GM21528 (cell line): ENCODE results near the gene RAB1A.
A peak's percentile ranks its signal among the peaks of the same experiment; 100 is the strongest.
"Not testable (repeated sequence)": the region's sequence is repeated elsewhere in the genome, so short reads cannot be mapped to it uniquely, and the experiment has no call there.

Source experiments
- ATAC-seq: cut with Tn5 transposase; IDR thresholded peaks from one replicate; pipeline ENCODE4 v1.9.1; 2021; ENCODE audit warnings: mild to moderate bottlenecking, moderate library complexity; ENCODE audit not compliant: unreplicated experiment, low FRiP score

RAB1A gene

DNA sequence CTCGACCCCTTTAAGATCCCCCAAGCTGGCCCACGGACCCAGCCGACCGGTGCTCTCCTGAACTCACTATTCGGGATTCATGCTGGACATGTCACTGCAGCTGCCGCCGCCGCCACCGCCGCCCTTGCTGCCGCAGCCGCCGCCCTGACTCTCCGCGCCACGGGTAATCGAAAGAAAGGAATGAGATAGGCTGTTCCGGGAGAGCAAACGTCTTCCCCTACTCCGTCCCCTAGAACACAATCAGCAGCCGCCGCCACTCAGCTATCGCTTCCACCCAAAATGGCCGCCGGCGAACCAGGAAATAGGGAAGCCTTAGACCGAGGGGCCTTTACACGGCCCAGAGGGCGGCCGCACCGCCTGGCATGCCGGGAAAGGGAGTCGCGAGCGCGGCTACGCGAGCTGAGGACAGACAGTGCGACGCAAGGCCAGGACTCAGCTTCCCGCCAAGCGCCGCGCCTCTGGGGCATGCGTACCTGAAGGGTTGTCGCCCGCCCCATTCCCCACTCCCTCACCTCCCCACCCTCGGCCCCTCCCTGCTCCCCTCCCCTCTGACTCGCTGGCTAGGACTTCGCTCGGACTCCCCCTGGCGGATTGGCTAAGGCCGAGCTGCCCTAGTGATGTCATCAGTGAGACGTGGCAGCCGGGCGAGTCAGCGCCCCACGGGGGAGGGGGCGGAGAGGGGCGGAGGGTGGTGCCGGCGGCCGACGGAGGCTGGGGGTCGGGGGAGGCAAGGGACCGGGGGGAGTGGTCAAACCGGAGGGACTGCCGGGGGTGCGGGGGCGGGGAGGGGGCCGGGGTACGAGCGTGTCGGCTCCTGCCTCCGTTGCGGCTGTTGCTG lies at the start of gene RAB1A:
Gene RAB1A (minus strand): TSS at position 281 of the 838 bp plus-strand sequence. CDS start 191 bp downstream, at position 90.
- ATAC-seq, result peak; percentile 97

DNA sequence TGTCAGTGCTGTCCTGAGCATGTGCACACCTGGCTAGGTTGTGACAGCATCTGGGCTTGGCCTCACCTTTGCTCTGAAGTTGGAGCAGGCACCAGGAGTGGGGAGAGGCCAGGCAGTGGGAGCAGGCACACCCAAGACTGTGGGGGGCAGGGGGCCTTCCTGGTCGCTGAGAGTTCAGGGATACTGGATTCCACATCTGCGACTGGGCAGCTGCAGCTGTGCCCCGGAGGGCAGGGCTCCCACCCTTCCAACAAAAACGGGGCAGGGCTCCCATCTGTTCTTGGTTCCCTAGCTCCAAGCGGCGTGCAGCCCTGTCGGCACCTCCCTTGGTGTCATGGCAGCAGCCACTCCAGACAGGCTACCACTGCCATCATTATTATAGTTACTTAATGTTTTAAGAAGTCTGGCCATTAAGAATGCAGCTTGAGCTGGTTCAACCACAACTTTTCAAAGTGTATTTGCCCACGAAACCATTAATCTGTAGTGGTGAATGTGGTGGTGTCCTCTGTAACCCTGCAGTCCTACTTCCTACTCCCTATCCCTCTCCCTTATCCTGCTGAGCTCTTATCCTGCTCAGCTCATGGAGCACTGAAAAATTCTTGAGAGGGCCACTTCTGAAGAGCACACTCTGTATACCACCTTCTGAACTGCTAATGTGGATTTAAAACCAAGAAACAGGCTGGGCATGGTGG lies 48.0 kb upstream of the RAB1A start:
- no peak for ATAC-seq

DNA sequence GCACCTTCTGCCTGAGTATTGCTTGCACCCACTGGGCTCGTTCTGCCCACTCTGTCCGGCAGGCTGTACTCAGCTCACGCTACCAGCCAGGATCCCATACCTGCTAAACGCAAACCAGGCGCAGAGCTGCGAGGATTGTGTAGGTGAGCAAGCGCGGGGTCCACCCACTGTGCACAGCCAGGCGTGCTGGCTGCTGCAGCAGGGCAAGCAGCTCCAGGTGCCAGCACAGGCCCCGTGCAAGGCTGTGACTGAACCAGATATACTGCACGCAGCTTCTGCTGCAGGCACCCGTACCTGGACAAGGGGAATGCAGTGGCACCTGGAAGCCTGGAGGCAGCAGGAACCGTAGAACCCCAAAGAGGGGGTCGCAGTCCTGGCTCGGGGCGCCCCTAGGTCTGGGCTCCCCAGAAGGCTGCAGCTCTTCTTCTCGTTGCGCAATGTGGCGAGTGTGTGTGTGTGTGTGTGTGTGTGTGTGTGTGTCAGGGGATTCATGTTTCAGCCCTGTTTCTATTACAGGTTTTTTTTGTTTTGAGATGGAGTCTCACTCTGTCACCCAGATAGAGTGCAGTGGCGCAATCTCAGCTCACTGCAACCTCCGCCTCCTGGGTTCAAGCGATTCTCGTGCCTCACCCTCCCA lies 46.1 kb upstream of the RAB1A start:
- ATAC-seq, result no peak

DNA sequence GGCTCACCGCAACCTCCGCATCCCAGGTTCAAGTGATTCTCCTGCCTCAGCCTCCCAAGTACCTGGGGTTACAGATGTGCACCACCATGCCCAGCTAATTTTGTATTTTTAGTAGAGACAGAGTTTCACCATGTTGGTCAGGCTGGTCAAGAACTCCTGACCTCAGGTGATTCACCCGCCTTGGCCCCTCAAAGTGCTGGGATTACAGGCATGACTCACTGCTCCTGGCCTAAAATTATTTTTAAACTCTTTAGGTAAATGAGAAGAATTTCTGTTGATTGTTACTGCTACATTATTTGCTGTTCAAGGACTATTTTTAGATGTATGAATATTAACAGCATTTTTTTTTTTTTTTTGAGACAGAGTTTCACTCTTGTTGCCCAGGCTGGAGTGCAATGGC lies 44.1 kb upstream of the RAB1A start:
- ATAC-seq, result not testable (repeated sequence)

DNA sequence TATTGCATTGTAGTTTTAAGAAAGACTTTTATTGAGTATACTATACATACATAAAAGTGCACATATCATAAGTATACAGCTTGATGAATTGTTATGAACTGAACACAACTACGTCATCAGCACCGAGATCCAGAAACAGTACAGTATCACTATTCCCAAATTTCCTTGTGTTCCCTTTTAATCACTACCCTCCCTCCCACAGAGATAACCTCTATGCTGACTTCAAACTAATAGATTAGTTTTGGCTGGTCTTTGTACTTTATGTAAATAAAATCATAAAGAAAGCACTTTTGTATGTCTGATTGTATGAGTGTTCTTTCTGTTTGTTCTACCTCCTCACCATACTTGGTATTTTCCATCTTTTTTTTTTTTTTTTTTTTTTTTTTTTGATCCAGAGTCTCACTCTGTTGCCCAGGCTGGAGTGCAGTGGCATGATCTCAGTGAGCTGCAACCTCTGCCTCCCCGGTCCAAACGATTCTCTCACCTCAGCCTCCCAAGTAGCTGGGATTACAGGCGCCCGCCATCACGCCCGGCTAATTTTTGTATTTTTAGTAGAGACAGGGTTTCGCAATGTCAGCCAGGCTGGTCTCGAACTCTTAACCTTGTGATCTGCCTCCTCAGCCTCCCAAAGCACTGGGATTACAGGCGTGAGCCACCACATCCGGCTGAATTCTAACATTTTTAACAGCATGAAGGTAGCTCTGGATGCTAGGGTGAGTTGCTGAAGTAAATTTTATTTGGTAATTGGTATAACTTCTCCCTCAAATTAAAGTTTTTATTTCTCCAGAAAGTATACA lies 43.3 kb upstream of the RAB1A start:
- ATAC-seq, result no peak

DNA sequence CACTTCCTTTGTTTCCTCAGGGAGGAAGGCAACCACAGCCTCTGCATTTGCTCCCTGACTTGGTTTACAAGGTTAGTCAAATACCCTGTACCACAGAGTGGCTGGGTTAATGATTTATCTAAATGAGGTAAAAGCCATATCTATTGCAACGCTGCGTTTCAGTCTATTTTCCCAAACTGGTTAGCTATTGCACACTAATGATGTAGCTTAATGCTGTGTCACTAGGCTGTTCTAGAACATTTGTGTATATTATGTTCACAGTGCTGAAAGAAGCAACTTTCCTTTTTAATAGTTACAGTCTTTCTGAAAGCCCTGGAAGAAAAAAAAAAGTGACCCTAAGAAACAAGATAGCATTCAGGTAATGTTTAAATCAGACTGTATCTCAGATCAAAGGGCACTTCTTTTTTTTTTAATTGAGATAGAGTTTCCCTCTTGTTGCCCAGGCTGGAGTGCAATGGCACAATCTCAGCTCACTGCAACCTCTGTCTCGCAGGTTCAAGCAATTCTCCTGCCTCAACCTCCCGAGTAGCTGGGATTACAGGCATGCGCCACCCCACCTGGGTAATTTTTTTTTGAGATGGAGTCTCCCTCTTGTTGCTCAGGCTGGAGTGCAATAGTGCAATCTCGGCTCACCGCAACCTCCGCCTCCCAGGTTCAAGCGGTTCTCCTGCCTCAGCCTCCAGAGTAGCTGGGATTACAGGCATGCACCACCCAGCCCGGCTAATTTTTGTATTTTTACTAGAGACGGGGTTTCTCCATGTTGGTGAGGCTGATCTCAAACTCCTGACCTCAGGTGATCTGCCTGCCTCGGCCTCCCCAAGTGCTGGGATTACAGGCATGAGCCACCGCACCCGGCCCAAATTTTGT lies 40.9 kb upstream of the RAB1A start:
- not testable (repeated sequence) for ATAC-seq

DNA sequence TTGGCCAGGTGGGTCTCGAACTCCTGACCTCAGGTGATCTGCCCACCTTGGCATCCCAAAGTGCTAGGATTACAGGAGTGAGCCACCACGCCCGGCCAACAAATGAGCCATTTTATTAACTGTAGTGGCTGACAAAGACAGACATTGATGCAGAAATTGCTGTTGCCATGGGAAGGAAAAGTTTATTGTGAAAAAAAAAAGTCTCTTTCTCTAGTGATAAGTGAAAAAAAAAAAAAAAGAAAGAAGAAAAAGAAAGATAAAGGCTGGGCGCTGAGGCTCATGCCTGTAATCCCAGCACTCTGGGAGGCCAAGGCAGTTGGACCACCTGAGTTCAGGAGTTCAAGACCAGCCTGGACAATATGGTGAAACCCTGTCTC lies 39.8 kb upstream of the RAB1A start:
- ATAC-seq, result no peak

DNA sequence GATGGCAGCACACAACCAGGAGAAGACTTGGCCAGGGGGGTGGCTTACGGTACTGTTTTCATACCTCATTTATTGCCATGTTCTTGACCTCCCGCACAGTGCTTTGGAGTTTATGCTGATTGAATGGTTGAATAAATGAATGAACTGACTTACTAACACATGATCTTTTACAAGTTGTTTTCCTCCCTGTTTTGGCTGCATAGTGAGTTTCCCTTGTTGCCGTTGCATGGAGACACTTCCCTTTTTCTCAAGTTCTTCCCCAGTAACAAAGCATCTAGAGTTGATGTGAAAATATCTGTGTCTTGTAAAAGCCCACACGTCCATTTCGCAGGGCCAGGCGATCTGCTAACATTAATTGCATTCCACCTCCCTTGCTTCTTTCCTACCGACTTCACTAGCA lies 35.7 kb upstream of the RAB1A start:
- no peak for ATAC-seq

DNA sequence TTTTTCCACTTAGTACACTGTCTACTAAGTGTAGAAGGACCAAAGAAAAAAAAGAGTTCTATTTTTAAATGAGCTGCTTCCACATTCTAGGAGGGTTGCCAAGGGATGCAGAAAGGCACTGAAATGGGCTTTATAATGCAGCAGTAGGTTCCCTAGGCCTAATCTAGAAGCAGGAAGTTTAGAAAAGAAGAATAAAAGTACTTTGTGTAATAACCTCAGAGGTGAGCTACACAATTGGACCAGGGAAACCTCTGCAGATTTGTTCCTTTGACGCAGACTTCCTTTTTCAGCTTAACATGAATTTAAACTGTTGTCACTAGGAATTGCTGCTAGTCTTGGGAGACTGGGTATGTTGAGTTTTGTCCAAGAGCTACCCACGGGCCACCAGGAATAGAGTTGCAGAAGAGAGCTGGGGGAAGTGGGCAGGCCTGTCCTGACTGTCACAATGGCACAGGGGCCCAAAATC lies 34.6 kb upstream of the RAB1A start:
- ATAC-seq, result no peak

DNA sequence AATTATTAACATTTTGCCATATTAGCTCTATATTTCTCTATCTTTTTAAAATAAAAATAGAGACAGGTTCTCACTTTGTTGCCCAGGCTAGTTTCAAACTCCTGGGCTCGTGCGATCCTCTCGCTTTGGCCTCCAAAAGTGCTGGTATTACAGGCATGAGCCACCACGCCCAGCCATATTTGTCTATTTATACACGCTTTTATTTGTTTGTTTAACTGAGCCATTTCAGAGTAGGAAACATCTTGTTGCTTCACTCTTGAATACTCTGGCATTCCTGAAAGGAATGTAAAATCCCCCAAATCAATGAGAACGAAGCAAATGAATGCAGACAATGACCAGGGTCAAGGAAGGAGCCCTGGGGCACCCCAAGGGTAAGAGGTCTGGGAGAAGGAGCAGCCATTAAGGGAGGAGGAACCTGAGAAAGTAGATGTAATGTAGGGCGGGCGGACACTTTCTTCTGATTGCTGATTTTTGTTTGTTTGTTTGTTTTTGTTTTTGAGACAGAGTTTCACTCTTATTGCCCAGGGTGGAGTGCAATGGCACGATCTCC lies 31.7 kb upstream of the RAB1A start:
- no peak for ATAC-seq

DNA sequence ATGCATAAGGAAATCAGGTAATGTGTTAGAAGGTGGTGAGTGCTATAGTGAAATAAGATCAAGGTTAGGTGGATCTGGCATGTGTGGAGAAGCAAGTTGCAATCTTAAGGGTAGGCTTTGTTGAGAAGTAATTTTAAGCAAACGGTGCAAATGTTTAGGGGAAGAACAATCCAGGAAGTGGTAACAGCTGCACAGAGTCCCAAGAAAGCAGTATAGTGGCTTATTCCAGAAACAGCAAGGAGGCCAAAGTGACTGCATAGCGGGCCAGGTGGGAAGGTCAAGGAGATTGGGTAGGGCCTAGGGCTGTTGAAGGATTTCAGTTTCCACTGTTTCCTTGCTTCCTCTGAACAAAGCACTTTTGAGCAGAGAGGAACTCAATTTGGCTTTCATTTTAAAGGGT lies 30.0 kb upstream of the RAB1A start:
- no peak for ATAC-seq

DNA sequence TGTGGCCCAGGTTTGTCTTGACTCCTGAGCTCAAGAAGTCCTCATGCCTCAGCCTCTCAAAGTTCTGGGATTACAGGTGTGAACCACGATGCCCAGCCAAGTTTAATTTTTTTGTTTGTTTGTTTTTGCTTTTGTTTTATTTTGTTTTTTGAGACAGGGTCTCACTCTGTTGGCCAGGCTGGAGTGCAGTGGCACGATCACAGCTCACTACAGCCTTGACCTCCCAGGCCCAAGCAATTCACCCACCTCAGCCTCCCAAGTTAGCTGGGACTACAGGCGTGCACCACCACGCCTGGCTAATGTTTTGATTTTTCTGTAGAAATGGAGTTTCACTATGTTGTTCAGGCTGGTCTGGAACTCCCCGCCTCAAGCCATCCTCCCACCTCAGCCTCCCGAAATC lies 29.4 kb upstream of the RAB1A start:
- ATAC-seq, result no peak

DNA sequence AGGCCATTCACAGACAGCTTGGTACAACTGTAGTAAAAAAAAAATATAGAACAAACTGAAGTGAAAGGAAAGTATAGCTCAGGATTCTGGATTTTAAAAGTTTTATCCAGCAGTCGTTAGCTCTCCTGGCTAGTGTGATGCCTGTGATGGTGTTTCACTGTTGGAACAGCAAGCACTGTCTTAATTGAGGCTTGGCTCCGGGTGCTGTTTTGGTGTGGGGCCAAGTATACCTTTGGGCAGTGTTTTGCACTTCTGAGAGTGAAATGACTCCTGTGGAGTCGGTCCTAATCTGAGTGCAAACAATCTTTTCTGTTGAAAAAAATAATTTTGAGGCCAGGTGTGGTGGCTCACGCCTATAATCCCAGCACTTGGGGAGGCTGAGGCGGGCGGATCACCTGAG lies 28.7 kb upstream of the RAB1A start:
- no peak for ATAC-seq

DNA sequence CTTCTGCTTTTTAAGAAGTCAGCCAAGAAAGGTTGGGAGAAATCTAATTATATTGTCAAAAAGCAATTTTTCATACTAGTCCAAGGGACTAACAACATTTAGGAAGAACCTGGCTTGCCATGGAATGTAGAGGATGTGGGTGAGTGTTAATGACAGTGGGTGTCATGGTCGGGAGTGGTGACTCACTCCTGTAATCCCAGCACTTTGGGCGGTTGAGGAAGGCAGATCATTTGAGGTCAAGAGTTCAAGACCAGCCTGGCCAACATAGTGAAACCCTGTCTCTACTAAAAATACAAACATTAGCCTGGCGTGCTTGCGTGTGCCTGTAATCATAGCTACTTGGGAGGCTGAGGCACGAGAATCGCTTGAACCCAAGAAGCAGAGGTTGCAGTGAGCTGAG lies 27.9 kb upstream of the RAB1A start:
- ATAC-seq, result not testable (repeated sequence)

DNA sequence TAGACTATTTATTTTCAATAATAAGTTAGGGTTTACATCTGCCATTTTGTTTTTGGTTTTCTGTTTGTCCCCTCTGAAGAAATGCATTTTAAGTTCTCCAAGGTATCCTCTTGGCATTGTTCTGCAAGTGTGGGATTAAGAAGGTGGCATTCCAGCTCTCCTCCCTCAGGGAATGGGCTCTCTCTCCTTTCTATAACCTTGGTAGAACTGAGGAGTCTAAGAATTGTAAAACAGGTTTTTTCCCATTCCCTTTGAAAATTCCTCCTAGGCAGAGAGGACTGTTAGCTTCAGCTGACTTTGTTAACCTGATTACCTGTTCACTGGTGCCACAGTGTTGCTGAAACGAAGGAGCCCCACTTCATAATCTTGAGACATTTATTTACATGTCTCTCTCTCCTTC lies 26.1 kb upstream of the RAB1A start:
- ATAC-seq, result no peak

DNA sequence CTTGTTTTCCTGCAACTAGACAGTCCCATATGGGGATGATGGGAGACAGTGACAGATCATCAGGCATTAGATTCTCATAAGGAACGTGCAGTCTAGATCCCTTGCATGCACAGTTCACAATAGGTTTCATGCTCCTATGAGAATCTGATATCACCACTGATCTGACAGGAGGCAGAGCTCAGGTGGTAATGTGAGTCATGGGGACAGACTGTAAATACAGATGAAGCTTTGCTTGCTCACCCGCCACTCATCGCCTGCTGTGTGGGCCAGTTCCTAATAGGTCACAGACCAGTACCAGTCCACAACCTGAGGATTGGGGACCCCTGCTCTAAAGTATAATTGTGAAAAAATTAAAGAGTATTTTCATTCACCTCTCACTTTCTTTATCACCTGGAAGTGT lies 23.6 kb upstream of the RAB1A start:
- ATAC-seq, result no peak

DNA sequence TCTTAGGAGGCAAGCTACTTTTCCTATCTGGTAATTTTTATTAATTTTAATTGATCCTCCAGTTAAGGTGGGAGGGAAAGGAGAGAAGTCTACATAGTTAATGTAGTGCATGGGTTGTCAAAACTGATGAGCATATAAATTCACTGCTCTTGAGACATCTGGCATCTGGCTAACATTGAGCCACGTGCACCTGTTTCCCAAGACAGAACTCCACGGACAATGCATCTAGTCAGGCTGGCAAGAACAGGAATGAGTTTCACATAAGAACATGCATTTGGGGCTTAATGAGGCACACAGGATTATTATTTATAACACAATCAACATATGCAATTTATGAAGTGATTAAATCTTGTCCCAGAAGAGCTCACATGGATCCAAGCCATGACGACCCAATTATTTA lies 16.2 kb upstream of the RAB1A start:
- ATAC-seq, result no peak

DNA sequence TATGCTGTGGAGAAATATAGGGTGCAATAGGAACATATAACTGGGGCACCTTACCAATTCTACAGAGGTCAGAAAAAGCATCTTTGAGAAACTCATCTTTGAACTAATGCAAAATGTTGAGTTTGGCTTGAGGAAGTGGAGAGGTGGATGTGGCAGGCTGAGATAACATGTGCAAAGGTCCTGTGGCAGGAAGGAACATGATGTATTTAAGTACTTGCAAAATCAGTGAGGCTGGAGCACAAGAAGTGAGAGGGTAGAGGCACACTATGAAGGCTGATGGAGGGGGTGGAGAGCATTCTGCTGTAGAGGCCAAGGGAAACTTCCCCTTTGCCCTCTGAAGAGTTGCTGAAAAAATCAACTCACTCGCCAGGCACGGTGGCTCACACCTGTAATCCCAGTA lies 14.7 kb upstream of the RAB1A start:
- ATAC-seq, result no peak

DNA sequence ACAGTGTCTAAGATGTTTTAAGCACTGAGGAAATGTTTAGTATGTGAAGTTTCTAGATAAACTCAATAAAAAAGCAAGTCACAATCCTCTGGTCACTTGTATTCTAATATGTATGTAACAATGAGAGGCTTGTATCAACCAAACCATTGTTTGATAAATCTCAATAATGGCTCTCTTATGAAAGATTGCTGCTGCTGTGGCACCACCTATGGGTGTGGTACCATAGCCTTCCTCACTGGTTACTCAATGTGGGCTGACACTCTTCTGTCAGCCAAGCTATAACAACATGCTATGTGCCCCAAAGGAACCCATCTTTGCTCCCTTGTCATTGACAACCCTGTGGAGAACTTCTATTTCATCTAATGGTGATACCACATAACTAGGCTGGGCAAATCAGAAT lies 12.6 kb upstream of the RAB1A start:
- no peak for ATAC-seq
